ENCODE measurements around the gene GRHL1.

GRCh38 chr2:10034333-10035052 is 83.0 kb downstream of the GRHL1 start:
- TF ChIP-seq CTCF (IDR thresholded peaks at IDR 0.05) (no peak), ZFX (IDR thresholded peaks at IDR 0.05; ENCODE audit: borderline replicate concordance) (no peak)
